IPS-20b (cell line): ENCODE measurements around the gene CACNB1.

Experiments used
- H3K27ac ChIP-seq: one replicate; pipeline ENCODE4 v1.5.1; 2013; ENCODE audit warnings: low read length
- H3K27me3 ChIP-seq: 2 replicates; pipeline ENCODE4 v1.6.1; 2013; ENCODE audit warnings: mild to moderate bottlenecking, low read length, inconsistent platforms; ENCODE audit not compliant: insufficient read depth
- H3K36me3 ChIP-seq: 2 replicates; pipeline ENCODE4 v1.6.1; 2013; ENCODE audit warnings: low read depth, mild to moderate bottlenecking, inconsistent platforms, low read length, moderate library complexity; ENCODE audit not compliant: insufficient read depth
- H3K4me1 ChIP-seq: 2 replicates; pipeline ENCODE4 v1.6.1; 2013; ENCODE audit warnings: mild to moderate bottlenecking, control low read depth, inconsistent platforms, low read length, moderate library complexity; ENCODE audit not compliant: insufficient read depth
- H3K4me3 ChIP-seq: 2 replicates; pipeline ENCODE4 v1.5.1; 2013; ENCODE audit warnings: mild to moderate bottlenecking, low read length, inconsistent platforms
- H3K9ac ChIP-seq: 2 replicates; pipeline ENCODE4 v1.6.1; 2013; ENCODE audit warnings: low read depth, mild to moderate bottlenecking, inconsistent platforms, low read length, moderate library complexity
- H3K9me3 ChIP-seq: 2 replicates; pipeline ENCODE4 v1.6.1; 2013; ENCODE audit warnings: mild to moderate bottlenecking, low read depth, low read length, inconsistent platforms; ENCODE audit not compliant: insufficient read depth

Gene CACNB1

DNA sequence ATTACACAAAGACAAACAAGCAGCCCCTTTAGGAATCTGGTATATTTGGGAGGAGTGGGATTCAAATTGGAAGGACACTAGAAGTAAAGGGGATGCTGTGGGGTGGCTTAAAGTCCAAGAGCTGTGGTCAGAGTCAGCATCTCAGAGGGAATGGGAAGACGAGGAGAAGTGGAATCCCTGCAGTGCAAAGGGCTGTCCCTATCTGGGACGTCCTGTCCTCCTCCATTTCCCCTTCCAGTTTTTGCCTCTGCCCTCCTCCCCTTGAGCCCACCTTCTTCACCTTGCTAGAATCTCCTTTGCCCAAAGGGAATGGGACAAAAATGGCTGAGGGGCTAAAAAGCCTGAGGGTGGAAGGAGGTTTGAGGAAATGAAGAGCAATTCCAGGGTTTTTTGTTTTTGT is 41.8 kb downstream of the CACNB1 start:
- no peaks in the 10 kb centered on the region for H3K4me1 ChIP-seq
- no peak overlapping the region for H3K27ac ChIP-seq
- H3K9me3 ChIP-seq, result no peaks in the 10 kb centered on the region
- H3K4me3 ChIP-seq, result no peak overlapping the region
- no peak overlapping the region for H3K9ac ChIP-seq
- no peaks in the 10 kb centered on the region for H3K36me3 ChIP-seq
- H3K27me3 ChIP-seq, result peaks cover 20% of the 10 kb centered on the region

DNA sequence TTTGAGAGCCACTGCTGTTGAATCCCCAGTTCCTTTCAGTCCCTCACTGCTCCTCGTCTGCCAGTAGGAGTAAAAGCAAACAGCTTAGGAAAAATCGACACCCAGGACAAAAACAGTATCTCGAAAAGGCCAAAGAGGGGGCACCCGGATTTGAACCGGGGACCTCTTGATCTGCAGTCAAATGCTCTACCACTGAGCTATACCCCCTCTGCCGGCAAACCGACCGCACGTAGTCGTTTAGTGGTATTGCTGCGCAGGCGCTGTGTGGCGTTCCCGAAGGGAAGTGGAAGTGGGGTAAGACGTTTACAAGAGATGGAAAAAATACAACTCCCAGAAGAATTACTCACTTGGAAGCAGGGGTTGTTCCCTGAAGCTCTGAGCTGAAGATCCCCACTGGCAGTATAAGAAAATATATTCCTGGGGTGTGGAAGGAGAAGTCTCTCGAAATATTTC is 43.8 kb downstream of the CACNB1 start:
- Histone ChIP-seq H3K9me3 (no peaks in the 10 kb centered on the region), H3K27ac (no peak overlapping the region), H3K4me3 (peak overlapping the region; percentile 82), H3K27me3 (peaks cover 39% of the 10 kb centered on the region), H3K4me1 (no peaks in the 10 kb centered on the region), H3K9ac (peak overlapping the region; percentile 81; the same call in 1 of the 2 replicates), H3K36me3 (no peaks in the 10 kb centered on the region)

DNA sequence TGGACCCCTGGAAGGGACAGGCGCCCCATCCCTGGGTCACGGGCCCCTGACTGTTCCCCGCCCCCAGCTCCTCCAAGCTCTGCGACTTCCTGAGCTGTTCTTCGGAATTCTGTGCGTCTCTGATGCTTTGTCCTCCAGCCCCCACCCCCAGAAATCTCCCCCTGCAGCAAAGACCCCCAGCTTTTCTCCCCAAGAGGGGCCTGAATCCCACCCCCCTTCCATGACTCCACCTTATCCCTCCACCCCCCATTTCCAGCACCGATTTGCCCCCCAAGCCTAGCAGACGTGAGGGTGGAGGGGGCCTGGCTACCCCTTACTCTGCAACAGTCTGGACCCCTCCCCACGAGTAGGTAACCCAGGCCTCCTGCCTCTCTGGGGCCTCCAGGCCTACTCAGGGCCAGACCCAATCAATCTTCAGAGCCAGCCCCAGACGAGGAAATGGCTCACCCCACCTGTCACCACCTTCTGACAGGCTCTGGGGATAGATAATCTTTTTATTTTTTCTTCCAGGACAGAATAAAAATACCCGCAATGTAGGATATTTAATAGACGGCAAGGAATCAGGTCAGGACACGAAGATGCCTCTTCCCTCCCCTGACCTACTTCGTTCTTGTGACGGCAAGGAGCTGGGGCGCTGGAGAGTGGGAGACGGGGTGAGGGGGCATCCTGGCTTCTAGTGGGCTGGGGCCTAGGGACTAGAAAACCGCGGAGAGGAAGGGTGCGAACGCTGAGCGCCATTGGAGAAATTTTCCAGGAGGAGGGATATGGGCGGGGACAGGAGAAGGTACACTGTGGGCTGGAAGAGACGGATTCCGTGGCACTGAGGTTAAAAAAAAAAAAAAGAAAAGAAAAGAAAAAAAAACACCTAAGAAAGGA is 45.3 kb downstream of the CACNB1 start:
- Histone ChIP-seq H3K27me3 (peaks cover 39% of the 10 kb centered on the region), H3K9me3 (no peaks in the 10 kb centered on the region), H3K4me3 (peak overlapping the region; percentile 82), H3K27ac (no peak overlapping the region), H3K4me1 (no peaks in the 10 kb centered on the region), H3K9ac (no peak overlapping the region), H3K36me3 (no peaks in the 10 kb centered on the region)

DNA sequence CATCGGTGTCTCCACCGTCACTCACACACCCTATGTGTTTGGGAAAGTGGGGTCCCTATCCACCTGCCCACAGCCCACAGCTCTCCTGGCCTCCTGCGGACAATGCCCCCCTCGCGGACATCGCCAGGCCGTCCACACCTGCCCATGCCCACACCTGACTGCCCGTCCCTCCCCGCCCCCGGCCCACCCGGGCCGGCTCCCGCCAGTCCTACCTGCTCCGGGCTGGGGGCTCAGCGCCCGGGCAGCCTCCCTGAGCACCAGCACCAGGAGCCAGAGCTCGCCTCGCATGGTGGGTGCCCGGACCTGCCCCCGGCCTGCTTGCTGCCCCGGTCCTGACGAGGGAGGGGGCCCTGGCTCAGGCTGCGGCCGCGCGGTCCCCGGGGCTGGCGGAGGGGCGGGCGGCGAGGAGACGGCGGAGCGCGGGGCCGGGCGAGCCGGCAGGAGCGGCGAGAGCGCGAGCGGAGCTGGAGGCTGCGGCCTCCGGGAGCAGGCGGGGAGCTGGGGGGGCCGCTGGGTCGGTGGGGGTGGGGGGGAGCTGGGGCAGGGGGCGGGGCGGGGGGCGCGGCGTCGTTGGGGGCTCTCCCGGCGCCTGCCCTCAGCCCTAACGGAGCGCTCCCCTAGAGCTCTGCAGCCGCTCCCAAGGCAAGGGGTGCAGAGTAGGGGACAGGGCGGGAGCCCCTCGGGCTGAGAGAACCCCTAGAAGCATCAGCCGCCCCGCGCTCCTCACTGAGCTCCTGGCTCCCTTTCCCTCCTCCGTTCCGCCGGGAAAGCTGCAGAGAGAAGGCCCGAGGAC is 46.1 kb downstream of the CACNB1 start, which contains the start of gene PLXDC1:
PLXDC1 (minus strand) TSS at position 488 of the 793 bp plus-strand sequence; CDS start at position 288, 200 bp downstream.
- Histone ChIP-seq H3K27ac (no peak within 1 kb of the TSS), H3K27me3 (peaks cover 39% of the 10 kb centered on the region), H3K9me3 (no peaks in the 10 kb centered on the region), H3K9ac (no peak within 1 kb of the TSS), H3K4me3 (peak within 1 kb of the TSS; percentile 82), H3K36me3 (no peaks in the 10 kb centered on the region), H3K4me1 (no peaks in the 10 kb centered on the region)

DNA sequence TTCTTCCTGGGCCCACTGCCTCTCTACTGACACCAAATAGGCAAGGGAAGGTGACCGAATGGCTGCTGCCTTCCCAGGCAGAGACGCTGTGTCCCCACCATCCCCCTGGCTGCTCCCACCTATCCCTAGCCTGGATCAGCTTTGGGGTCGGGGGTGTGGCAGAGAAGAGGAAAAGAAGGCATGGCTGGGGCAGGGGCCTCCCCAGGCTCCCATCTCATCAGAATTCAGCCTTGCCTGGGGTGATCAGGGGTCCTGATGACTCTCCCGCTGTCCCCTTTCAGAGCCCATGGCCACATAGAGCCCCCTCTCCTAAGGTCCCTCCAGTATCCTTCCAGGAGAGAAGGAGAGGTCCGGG is 46.7 kb downstream of the CACNB1 start:
- no peak overlapping the region for H3K27ac ChIP-seq
- H3K4me3 ChIP-seq, result peak overlapping the region; percentile 65
- no peaks in the 10 kb centered on the region for H3K4me1 ChIP-seq
- H3K27me3 ChIP-seq, result peaks cover 39% of the 10 kb centered on the region
- H3K9ac ChIP-seq, result no peak overlapping the region
- no peaks in the 10 kb centered on the region for H3K36me3 ChIP-seq
- no peaks in the 10 kb centered on the region for H3K9me3 ChIP-seq

DNA sequence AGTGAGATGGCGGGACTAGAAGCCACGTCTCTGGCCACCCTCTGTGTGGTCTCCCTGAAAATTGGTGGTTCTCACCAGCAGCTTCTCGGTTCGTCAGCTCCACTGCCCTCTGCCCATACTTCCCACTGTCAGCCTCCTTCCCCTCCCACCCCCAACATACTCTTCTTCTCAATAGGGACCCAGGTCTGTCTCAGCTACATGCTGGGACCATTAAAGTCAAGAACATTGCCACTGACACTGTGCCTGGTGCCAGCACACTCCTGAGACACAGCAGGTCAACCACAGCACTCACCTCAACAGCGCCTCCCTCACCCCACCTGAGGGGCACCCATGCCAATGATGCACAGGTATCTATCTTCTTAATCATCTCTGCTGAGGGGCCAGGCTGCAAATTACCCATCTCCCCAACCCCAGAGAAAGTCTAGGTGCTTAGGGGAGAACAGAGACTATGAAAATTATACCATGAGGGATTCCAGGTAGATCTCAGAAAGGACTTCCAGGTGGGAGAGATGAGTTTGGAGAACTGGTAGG is 47.3 kb downstream of the CACNB1 start:
- H3K27me3 ChIP-seq, result peaks cover 39% of the 10 kb centered on the region
- H3K27ac ChIP-seq, result no peak overlapping the region
- H3K9me3 ChIP-seq, result no peaks in the 10 kb centered on the region
- no peaks in the 10 kb centered on the region for H3K4me1 ChIP-seq
- no peak overlapping the region for H3K9ac ChIP-seq
- no peaks in the 10 kb centered on the region for H3K36me3 ChIP-seq
- no peak overlapping the region for H3K4me3 ChIP-seq

DNA sequence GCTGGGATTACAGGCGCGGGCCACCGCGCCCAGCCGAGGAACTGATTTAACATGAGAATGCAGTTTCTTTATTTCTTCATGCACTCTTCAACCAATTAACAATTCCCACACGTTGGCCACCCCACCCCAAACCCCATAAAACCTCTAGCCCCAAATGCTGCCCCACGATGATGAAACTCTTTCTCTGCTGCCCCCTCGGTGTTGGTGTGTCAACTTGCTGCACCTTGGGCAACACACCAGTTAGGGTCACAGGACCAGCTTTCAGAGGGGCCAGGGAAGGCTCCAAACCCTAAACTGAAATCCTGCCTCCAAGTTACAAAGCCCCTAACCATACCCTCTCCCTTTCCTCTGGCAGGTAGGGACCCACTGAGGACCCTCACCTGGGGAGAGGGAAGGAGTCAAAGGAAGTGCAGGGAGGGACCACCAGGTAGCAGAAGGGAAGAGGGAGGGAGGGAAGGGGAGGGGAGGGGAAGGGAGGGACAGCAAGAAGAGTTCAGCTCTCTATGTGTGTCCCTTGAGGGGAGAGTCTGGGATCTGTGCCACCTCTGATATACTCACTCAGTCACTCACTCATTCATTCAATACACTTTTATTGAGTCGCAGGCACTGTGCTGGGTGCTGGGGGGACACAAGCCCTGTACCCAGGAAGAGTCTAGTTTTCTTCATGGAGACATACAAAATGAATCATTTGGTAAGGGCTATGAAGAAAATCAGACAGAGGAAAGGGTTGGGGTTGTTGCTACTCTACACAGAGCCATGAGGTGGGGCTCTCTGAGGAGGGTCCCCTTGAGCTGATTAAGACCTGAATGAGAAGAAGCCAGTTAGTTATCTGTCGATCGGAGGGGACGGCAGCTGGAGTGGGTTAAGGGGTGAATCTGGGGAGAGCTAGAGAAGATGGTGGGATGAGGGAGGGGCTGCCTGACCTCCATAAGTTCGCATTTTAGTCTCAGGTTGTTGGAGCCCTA is 50.0 kb downstream of the CACNB1 start:
- no peak overlapping the region for H3K4me3 ChIP-seq
- H3K27ac ChIP-seq, result no peak overlapping the region
- H3K36me3 ChIP-seq, result no peaks in the 10 kb centered on the region

DNA sequence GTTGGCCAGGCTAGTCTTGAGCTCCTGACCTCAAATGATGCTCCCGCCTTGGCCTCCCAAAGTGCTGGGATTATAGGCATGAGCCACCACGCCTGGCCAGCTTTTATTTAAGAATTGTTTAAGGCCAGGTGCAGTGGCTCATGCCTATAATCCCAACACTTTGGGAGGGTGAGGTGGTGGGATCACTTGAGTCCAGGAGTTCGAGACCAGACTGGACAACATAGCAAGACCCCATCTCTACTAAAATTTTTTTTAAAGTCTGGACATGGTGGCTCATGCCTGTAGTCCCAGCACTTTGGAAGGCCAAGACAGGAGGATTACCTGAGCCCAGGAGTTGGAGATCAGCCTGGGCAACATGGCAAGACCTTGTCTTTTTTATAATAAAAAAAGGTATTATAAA is 51.2 kb downstream of the CACNB1 start:
- no peaks in the 10 kb centered on the region for H3K36me3 ChIP-seq
- no peak overlapping the region for H3K27ac ChIP-seq
- H3K9ac ChIP-seq, result no peak overlapping the region
- peaks cover 26% of the 10 kb centered on the region for H3K27me3 ChIP-seq
- H3K4me1 ChIP-seq, result no peaks in the 10 kb centered on the region
- H3K9me3 ChIP-seq, result peaks cover 3% of the 10 kb centered on the region; the same call in 1 of the 2 replicates
- no peak overlapping the region for H3K4me3 ChIP-seq

More for the DNA sequence above, 50.0 kb downstream of the CACNB1 start:
- Histone ChIP-seq H3K27me3 (peaks cover 37% of the 10 kb centered on the region), H3K9me3 (no peaks in the 10 kb centered on the region), H3K9ac (no peak overlapping the region), H3K4me1 (no peaks in the 10 kb centered on the region)

DNA sequence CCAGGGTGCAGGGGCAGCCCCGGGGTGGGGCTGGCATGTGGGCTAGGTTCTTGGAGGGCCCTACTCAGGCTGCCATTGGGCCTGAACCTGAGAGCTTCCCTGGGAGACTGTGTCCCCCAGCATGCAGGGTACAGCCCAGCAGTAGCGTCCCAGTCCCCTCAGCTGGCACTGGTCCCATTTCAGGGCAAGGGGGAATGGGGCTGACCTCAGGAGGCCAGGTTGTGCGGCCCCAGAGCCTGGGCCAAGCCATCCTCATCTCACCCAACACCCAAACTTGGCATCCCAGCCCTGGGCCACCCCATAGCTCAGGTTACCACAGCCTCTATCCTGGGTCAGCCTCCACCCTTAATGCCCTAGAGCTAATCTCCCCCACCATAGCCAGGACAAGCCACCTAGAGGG is 52.3 kb downstream of the CACNB1 start:
- H3K9me3 ChIP-seq, result peaks cover 5% of the 10 kb centered on the region; the same call in 1 of the 2 replicates
- no peak overlapping the region for H3K4me3 ChIP-seq
- peaks cover 14% of the 10 kb centered on the region for H3K27me3 ChIP-seq
- H3K4me1 ChIP-seq, result no peaks in the 10 kb centered on the region
- no peaks in the 10 kb centered on the region for H3K36me3 ChIP-seq
- H3K27ac ChIP-seq, result no peak overlapping the region
- no peak overlapping the region for H3K9ac ChIP-seq

DNA sequence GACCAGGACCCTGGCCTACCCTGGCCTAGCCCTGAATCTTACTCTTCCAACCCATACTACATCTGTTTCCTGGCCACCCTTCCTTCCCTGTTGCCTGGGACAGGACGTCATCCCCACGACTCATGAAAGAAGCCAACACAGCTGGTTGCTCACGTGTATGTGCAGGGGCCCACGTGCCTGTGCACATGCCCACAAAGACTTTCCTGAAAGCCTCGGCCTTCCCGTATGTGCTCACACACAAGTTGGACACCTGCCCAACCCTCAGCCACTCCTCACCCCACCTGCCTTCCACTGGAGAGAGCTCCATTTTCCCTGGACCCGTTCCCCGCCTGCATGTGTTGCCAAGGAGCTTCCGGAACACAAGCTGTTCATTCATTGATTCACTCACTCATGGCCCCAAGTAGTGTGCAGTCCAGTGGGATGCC is 53.0 kb downstream of the CACNB1 start:
- Histone ChIP-seq H3K27me3 (peaks cover 7% of the 10 kb centered on the region), H3K4me3 (no peak overlapping the region), H3K9me3 (peaks cover 5% of the 10 kb centered on the region; the same call in 1 of the 2 replicates), H3K36me3 (no peaks in the 10 kb centered on the region), H3K27ac (no peak overlapping the region), H3K4me1 (no peaks in the 10 kb centered on the region), H3K9ac (no peak overlapping the region)
